Liver (tissue), 9 donors: ENCODE data around the gene MAN2B1. TPM values are rescaled to one million over a fixed set of nuclear protein-coding genes. Genes with fewer than 3 reads are reported as not detected.

Experiments
- DNase-seq: peaks from one replicate; pipeline ENCODE4 v3.0.0-alpha.2; 2017; ENCODE audit warnings: low spot score
- H3K27ac ChIP-seq, 2 donors: one replicate each; pipeline ENCODE4 v1.7.0; 2013; ENCODE audit warnings: inconsistent platforms in 2 of 2, low read length in 2 of 2, control low read depth in 1 of 2, low read depth in 1 of 2, mild to moderate bottlenecking in 1 of 2
- H3K27me3 ChIP-seq, 4 donors: one replicate each; pipeline versions ENCODE4 v1.6.1 to v1.7.0; 2013; ENCODE audit warnings: low read length in 3 of 4, inconsistent platforms in 1 of 4, mild to moderate bottlenecking in 1 of 4, moderate library complexity in 1 of 4; ENCODE audit not compliant: control insufficient read depth in 4 of 4, insufficient read depth in 4 of 4
- H3K36me3 ChIP-seq, 4 donors: one replicate each; pipeline versions ENCODE4 v1.6.1 to v1.7.0; 2013; ENCODE audit warnings: low read length in 3 of 4, mild to moderate bottlenecking in 3 of 4, low read depth in 1 of 4, moderate library complexity in 1 of 4; ENCODE audit not compliant: control insufficient read depth in 4 of 4, insufficient read depth in 3 of 4
- H3K4me1 ChIP-seq, 4 donors: one replicate each; pipeline versions ENCODE4 v1.6.1 to v1.7.0; 2013; ENCODE audit warnings: low read length in 3 of 4, mild to moderate bottlenecking in 3 of 4, moderate library complexity in 1 of 4; ENCODE audit not compliant: control insufficient read depth in 4 of 4, insufficient read depth in 4 of 4
- H3K4me3 ChIP-seq, 3 donors: one replicate each; pipeline versions ENCODE4 v1.6.1 to v1.7.0; 2013; ENCODE audit warnings: low read length in 3 of 3, control low read depth in 1 of 3, low read depth in 1 of 3, mild to moderate bottlenecking in 1 of 3
- H3K9ac ChIP-seq, 2 donors: one replicate each; pipeline ENCODE4 v1.7.0; 2013; ENCODE audit warnings: low read length in 2 of 2, mild to moderate bottlenecking in 2 of 2, moderate library complexity in 2 of 2, control low read depth in 1 of 2, low read depth in 1 of 2
- H3K9me3 ChIP-seq, 4 donors: one replicate each; pipeline versions ENCODE4 v1.6.1 to v1.7.0; 2013; ENCODE audit warnings: low read length in 3 of 4; ENCODE audit not compliant: control insufficient read depth in 4 of 4
- ATF3 ChIP-seq: IDR thresholded peaks from 2 replicates; pipeline ENCODE4 v1.6.1; 2016; ENCODE audit warnings: antibody characterized with exemption
- CTCF ChIP-seq: fragments of 150-350 bp; IDR thresholded peaks from 2 replicates; pipeline ENCODE4 v1.5.1; 2017; ENCODE audit warnings: improper control_type of control experiment, low read depth, low read length; ENCODE audit not compliant: missing input control
- EGR1 ChIP-seq, 2 donors: IDR thresholded peaks; 2 replicates each; pipeline ENCODE4 v1.6.1; 2016 to 2018; ENCODE audit warnings: antibody characterized with exemption in 2 of 2, low read depth in 2 of 2
- FOXA1 ChIP-seq: IDR thresholded peaks from 2 replicates; pipeline ENCODE4 v1.6.1; 2016; ENCODE audit warnings: antibody characterized with exemption
- FOXA2 ChIP-seq: IDR thresholded peaks from 2 replicates; pipeline ENCODE4 v1.6.1; 2016; ENCODE audit warnings: antibody characterized with exemption
- GABPA ChIP-seq, 2 donors: IDR thresholded peaks in 1 of 2; conservative IDR thresholded peaks in 1 of 2; 2 replicates each; pipeline ENCODE4 v1.6.1; 2016; ENCODE audit warnings: antibody characterized with exemption in 2 of 2, mild to moderate bottlenecking in 1 of 2, moderate library complexity in 1 of 2
- HNF4A ChIP-seq, 2 donors: conservative IDR thresholded peaks; 2 replicates each; pipeline ENCODE4 v1.6.1; 2016; ENCODE audit warnings: antibody characterized with exemption in 2 of 2, mild to moderate bottlenecking in 2 of 2
- HNF4G ChIP-seq: IDR thresholded peaks from 2 replicates; pipeline ENCODE4 v1.6.1; 2016; ENCODE audit warnings: antibody characterized with exemption
- JUND ChIP-seq, 2 donors: IDR thresholded peaks; 2 replicates each; pipeline ENCODE4 v1.6.1; 2016; ENCODE audit warnings: antibody characterized with exemption in 2 of 2
- MAX ChIP-seq: IDR thresholded peaks from 2 replicates; pipeline ENCODE4 v1.6.1; 2016; ENCODE audit warnings: antibody characterized with exemption
- NR2F2 ChIP-seq: IDR thresholded peaks from 2 replicates; pipeline ENCODE4 v1.6.1; 2016; ENCODE audit warnings: antibody characterized with exemption
- REST ChIP-seq: IDR thresholded peaks from 2 replicates; pipeline ENCODE4 v1.6.1; 2016; ENCODE audit warnings: antibody characterized with exemption, mild to moderate bottlenecking
- RXRA ChIP-seq, 2 donors: IDR thresholded peaks; 2 replicates each; pipeline ENCODE4 v1.6.1; 2017 to 2018; ENCODE audit warnings: antibody characterized with exemption in 2 of 2, mild to moderate bottlenecking in 1 of 2
- SP1 ChIP-seq: IDR thresholded peaks from 2 replicates; pipeline ENCODE4 v1.6.1; 2018; ENCODE audit warnings: antibody characterized with exemption, mild to moderate bottlenecking
- TAF1 ChIP-seq: conservative IDR thresholded peaks from 2 replicates; pipeline ENCODE4 v1.6.1; 2016; ENCODE audit warnings: antibody characterized with exemption, mild to moderate bottlenecking
- YY1 ChIP-seq: IDR thresholded peaks from 2 replicates; pipeline ENCODE4 v1.6.1; 2016; ENCODE audit warnings: antibody characterized with exemption, mild to moderate bottlenecking
- ZBTB33 ChIP-seq: IDR thresholded peaks from 2 replicates; pipeline ENCODE4 v1.6.1; 2016; ENCODE audit warnings: antibody characterized with exemption
- WGBS: extraction: QIAGEN DNeasy Blood & Tissue Kit; methylation state at CpG from one replicate; pipeline ENCODE4 v1.1.7; 2013; 5-methylcytosine and 5-hydroxymethylcytosine counted together
- polyA plus RNA-seq, 2 donors: library from polyadenylated mRNA; stranded (reverse) in 1 of 2; unstranded in 1 of 2; fragments of 200-250 nt in 1 of 2; fragments of >200 nt in 1 of 2; fragmentation: Nextera tagmentation in 1 of 2; extraction: Ambion mirVana in 1 of 2; gene quantifications; one replicate each; pipeline versions ENCODE4 v1.2.1 to v1.2.3, GENCODE V29; 2013 to 2015
- total RNA-seq, 2 donors: library from RNA; depleted of rRNA; stranded (reverse); fragments of >200 nt; gene quantifications; one replicate each; pipeline ENCODE4 v1.2.3, GENCODE V29; 2014
- donor health status: healthy.
- donor health status: healthy.
- donor health status: healthy.
- donor health status: healthy.
- donor health status: healthy.

Gene MAN2B1
- total and polyA plus RNA-seq, 4 donors = 23.5 to 42.9 (median 35.1) TPM

GRCh38 chr19:12706332-12706718 lies 39.8 kb upstream of the MAN2B1 start:
- WGBS = 96% methylated on average over 13 of the region's 13 CpGs
- no peak for DNase-seq
- Histone ChIP-seq H3K4me1 (no peaks in the 10 kb centered on the region), H3K36me3 (peaks cover 37 to 76% (median 41%) of the 10 kb centered on the region in 4 donors), H3K9ac (no peak overlapping the region), H3K27ac (no peak overlapping the region), H3K4me3 (no peak overlapping the region), H3K27me3 (no peaks in the 10 kb centered on the region), H3K9me3 (no peaks in the 10 kb centered on the region)
- TF ChIP-seq GABPA (IDR thresholded peaks at IDR 0.05 in 1 of 2, conservative IDR thresholded peaks at IDR 0.05 in 1 of 2) (no peak), MAX (no peak), CTCF (no peak), FOXA1 (no peak), RXRA (IDR thresholded peaks at IDR 0.05) (no peak), JUND (IDR thresholded peaks at IDR 0.05) (no peak), HNF4G (no peak), HNF4A (conservative IDR thresholded peaks at IDR 0.05) (no peak), ZBTB33 (no peak), YY1 (no peak), ATF3 (no peak)

- Histone ChIP-seq H3K36me3 (peaks cover 37 to 78% (median 44%) of the 10 kb centered on the region in 4 donors), H3K9me3 (no peaks in the 10 kb centered on the region), H3K27ac (no peak overlapping the region), H3K9ac (no peak overlapping the region), H3K27me3 (no peaks in the 10 kb centered on the region), H3K4me1 (no peaks in the 10 kb centered on the region), H3K4me3 (no peak overlapping the region)
- no peak for TF ChIP-seq HNF4A (conservative IDR thresholded peaks at IDR 0.05)
- TF ChIP-seq GABPA (IDR thresholded peaks at IDR 0.05 in 1 of 2, conservative IDR thresholded peaks at IDR 0.05 in 1 of 2) = no peak
- TF ChIP-seq REST = no peak
- no peak for TF ChIP-seq JUND (IDR thresholded peaks at IDR 0.05)
- no peak for TF ChIP-seq HNF4G
- TF ChIP-seq NR2F2 = no peak
- TF ChIP-seq ATF3 = no peak
- TF ChIP-seq FOXA1 = no peak
- TF ChIP-seq MAX = no peak
- no peak for TF ChIP-seq TAF1
- no peak for TF ChIP-seq CTCF
- TF ChIP-seq FOXA2 = no peak
- no peak for TF ChIP-seq YY1
- TF ChIP-seq EGR1 (IDR thresholded peaks at IDR 0.05; ENCODE audit: low read depth in 2 of 2) = no peak
- no peak for TF ChIP-seq SP1
- TF ChIP-seq RXRA (IDR thresholded peaks at IDR 0.05) = no peak
- no peak for TF ChIP-seq ZBTB33
- DNase-seq = no peak
- 93% methylated on average over 29 of the region's 29 CpGs for WGBS
Observed at GRCh38 chr19:12705654-12706331, 39.3 kb upstream of the MAN2B1 start.
